ENCODE measurements around the gene RHOG. TPM values are rescaled to one million over a fixed set of nuclear protein-coding genes. Genes with fewer than 3 reads are reported as not detected.

The RHOG gene
- total RNA-seq, 2 donors from 2014 or later: 114 to 123 TPM

DNA sequence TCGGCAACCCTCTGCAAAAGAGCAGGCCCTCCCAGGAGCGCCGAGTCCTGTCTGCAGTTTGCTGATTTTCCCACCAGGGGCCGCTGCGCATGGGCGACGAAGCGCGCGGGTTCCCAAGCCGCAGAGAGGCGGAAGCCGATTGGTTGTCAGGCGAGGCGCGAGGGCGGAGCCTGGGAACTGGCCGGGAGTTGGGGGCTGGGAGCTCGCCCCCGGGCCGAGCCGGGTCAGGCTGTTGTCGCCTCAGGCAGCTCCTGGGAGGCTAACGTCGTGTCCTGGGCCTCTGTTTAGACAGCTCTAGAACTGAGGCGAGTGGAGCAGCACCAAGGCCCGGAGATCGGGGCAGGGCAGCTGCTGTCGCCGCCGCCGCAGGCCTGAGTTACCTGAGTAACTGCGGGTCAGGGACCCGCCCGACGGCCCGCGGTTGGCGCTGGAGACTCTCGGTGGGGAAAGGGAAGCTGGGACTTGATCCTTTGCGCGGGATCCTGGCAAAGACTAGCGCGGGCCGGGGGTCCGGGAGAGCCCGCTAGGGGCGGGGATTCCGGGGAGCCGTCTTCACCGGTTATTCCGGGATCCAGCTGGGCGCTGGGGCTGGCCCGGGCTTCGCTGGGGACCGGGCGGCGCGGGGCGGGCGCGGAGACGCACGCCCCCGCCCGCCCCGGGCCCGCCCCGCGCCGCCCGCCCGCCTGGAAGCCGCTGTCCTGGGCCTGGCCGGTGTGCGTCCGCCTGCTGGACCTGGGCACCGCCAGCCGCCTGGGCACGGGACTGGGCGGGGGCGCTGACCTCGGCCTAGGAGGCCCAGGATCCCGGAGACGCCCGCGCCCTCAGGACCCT, 14.4 kb upstream of the RHOG start, which contains the start of gene STIM1:
STIM1 (plus strand) TSS at position 688 of the 831 bp plus-strand sequence. CDS start 607 bp downstream, outside the sequence.
- Mint-ChIP-seq H3K36me3 (ENCODE audit: low read depth) (no peaks in the 10 kb centered on the region), H3K4me1 (peaks cover 50% of the 10 kb centered on the region), H3K27ac (peak within 1 kb of the TSS; percentile 98), H3K27me3 (no peaks in the 10 kb centered on the region), H3K4me3 (peak within 1 kb of the TSS; percentile 97)
- H3K9me3 ChIP-seq (ENCODE audit: control insufficient read depth, low read length, poor library complexity, severe bottlenecking): no peaks in the 10 kb centered on the region
- DNase-seq: peak; percentile 93 to 99 (median 96)
- peak; percentile 81 for ATAC-seq

DNA sequence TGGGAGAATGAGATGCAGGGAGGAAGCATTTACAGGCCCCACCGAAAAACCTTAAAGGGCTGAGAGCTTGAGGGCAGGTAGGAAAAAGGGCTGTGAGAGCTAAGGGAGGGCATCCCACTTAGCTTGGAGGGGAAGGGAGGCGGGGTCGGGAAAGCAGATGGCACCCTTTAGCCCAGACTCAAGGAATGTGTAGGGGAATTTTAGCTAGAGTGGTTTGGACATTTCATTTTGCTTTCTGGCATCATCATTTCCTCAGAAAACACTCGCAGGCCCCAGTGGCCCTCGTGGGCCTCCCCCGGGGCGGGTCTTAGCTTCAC, 13.9 kb upstream of the RHOG start:
- no peak for ATAC-seq
- Mint-ChIP-seq H3K27me3 (no peaks in the 10 kb centered on the region), H3K36me3 (ENCODE audit: low read depth) (no peaks in the 10 kb centered on the region), H3K4me3 (peak overlapping the region; percentile 92), H3K4me1 (peaks cover 46% of the 10 kb centered on the region), H3K27ac (peak overlapping the region; percentile 98)
- DNase-seq: no peak
- no peaks in the 10 kb centered on the region for H3K9me3 ChIP-seq (ENCODE audit: control insufficient read depth, low read length, poor library complexity, severe bottlenecking)

DNA sequence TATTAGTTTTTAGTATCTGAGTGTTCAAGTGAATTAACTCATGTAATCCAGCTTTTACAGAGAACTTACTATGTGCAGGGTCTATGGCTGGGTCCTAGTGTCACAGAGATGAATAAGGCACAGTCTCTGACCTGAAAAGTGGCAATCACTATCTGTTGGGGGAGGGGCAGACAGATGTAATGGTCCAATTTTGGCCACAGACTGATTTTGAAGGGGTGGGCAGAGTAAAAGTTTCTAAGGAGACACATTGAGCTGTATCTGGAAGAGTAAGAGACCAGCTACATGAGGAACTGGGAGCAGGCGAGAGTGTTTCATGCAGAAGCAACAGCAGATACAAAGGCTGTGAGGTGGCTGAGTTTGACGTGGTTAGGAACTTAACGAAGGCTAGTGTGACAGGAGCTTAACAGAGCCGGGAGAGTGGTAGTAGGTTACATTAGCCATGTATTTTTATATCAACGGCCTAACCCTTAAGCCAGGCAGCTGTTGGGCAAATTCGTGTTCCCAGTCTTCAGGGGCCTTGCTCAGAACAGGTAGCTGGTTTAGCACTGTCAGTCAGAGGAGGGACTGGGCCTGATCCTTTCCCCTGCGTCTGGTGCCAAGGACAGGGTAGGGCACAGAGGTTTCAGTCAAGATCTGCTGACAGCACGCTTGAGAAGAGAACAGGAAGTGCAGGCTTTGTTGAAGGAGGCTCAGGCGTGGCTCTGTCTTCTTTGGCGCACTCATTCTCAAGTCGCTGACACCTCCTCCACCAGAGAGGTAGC, 13.3 kb upstream of the RHOG start:
- H3K36me3 Mint-ChIP-seq (ENCODE audit: low read depth): no peaks in the 10 kb centered on the region
- H3K27me3 Mint-ChIP-seq: no peaks in the 10 kb centered on the region
- ATAC-seq: peak; percentile 69
- H3K9me3 ChIP-seq (ENCODE audit: control insufficient read depth, low read length, poor library complexity, severe bottlenecking): no peaks in the 10 kb centered on the region
- DNase-seq: peak; percentile 22 to 52 (median 47)
- peak overlapping the region; percentile 92 for H3K4me3 Mint-ChIP-seq
- H3K27ac Mint-ChIP-seq: peak overlapping the region; percentile 98
- H3K4me1 Mint-ChIP-seq: peaks cover 46% of the 10 kb centered on the region

DNA sequence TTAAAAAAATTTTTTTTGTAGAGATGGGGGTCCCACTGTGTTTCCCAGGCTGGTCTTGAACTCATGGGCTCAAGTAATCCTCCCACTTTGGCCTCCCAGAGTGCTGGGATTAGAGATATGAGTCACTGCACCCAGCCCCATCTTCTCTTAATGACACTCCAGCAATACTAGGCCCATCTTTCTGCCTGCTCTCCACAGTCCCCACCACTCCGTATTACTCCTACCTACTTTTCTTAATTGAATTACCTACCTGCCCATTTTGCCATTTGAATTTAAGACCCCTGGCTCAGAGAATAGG, 12.7 kb upstream of the RHOG start:
- no peaks in the 10 kb centered on the region for H3K27me3 Mint-ChIP-seq
- DNase-seq (no peak), ATAC-seq (no peak)
- peaks cover 43% of the 10 kb centered on the region for H3K4me1 Mint-ChIP-seq
- H3K27ac Mint-ChIP-seq: peak overlapping the region; percentile 98
- H3K4me3 Mint-ChIP-seq: peak overlapping the region; percentile 92
- no peaks in the 10 kb centered on the region for H3K9me3 ChIP-seq (ENCODE audit: control insufficient read depth, low read length, poor library complexity, severe bottlenecking)
- no peaks in the 10 kb centered on the region for H3K36me3 Mint-ChIP-seq (ENCODE audit: low read depth)

DNA sequence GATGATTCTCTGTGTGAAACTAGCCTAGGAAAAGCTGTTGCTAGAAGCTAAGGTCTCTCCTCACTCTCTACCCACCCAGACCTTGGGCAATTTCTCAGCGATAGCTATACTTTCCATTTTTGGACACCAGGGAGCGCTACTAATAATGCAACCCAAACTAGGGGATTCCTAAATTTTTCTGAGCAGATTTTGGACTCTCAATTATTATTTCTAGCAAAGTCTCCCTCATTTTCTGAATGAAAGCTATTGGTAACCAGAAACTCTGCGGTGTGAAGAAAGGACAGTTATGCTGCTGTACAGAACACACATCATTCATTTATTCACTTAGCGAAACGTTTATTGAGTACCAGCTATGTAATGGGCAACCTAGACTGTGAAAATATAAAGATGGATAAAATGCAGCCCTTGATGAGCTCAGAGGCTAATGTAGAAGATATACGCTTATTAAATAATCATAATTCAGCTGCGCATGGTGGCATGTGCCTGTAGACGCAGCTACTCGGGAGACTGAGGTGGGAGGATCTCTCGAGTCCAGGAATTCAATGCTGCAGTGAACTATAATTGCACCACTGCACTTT, 8.6 kb upstream of the RHOG start:
- peak overlapping the region; percentile 41 for H3K4me3 Mint-ChIP-seq
- peaks cover 26% of the 10 kb centered on the region for H3K4me1 Mint-ChIP-seq
- H3K27ac Mint-ChIP-seq: peak overlapping the region; percentile 45
- H3K36me3 Mint-ChIP-seq (ENCODE audit: low read depth): no peaks in the 10 kb centered on the region
- H3K27me3 Mint-ChIP-seq: no peaks in the 10 kb centered on the region
- no peaks in the 10 kb centered on the region for H3K9me3 ChIP-seq (ENCODE audit: control insufficient read depth, low read length, poor library complexity, severe bottlenecking)
- peak in 1 of 3 donors; percentile 48 for DNase-seq
- peak; percentile 73 for ATAC-seq

DNA sequence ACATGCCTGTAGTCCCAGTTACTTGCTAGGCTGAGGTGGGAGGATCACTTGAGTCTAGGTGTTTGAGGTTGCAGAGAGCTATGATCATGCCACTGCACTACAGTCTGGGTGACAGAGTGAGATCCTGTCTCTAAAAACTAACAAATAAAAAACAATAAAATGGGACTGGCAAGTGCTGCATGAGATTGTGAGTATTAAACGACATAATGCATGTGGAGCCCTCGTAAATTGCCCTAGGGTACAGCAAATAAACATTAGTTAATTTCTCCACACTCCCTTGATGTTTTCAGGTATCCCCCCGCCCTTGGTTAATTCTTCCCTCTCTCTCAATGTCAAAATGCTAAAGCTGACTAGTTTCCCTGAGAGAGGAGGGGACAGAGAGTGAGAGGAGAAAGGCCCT, 4.9 kb upstream of the RHOG start:
- Mint-ChIP-seq H3K27ac (no peak overlapping the region), H3K4me3 (no peak overlapping the region), H3K36me3 (ENCODE audit: low read depth) (no peaks in the 10 kb centered on the region), H3K27me3 (no peaks in the 10 kb centered on the region), H3K4me1 (peaks cover 11% of the 10 kb centered on the region)
- H3K9me3 ChIP-seq (ENCODE audit: control insufficient read depth, low read length, poor library complexity, severe bottlenecking): no peaks in the 10 kb centered on the region
- no peak for DNase-seq
- no peak for ATAC-seq

DNA sequence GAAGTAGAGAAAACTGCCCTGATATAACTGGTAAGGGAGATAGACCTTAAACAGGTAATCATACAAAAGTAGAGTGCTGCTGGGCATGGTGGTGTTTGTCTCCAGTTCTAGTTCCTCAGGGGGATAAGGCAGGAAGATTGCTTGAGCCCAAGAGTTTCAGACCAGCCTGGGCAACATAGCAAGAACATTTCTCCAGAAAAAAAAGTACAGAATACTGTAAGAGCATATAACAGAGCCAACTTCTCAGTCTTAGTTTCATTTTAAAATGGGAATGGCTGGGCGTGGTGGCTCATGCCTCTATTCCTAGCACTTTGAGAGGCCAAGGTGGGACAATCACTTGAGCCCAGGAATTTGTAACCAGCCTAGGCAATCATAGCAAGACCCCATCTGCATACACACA, 4.5 kb upstream of the RHOG start:
- no peak for DNase-seq
- ATAC-seq: no peak
- no peaks in the 10 kb centered on the region for H3K27me3 Mint-ChIP-seq
- H3K27ac Mint-ChIP-seq: peak overlapping the region; percentile 98
- H3K9me3 ChIP-seq (ENCODE audit: control insufficient read depth, low read length, poor library complexity, severe bottlenecking): no peaks in the 10 kb centered on the region
- no peak overlapping the region for H3K4me3 Mint-ChIP-seq
- H3K36me3 Mint-ChIP-seq (ENCODE audit: low read depth): no peaks in the 10 kb centered on the region
- peaks cover 11% of the 10 kb centered on the region for H3K4me1 Mint-ChIP-seq

DNA sequence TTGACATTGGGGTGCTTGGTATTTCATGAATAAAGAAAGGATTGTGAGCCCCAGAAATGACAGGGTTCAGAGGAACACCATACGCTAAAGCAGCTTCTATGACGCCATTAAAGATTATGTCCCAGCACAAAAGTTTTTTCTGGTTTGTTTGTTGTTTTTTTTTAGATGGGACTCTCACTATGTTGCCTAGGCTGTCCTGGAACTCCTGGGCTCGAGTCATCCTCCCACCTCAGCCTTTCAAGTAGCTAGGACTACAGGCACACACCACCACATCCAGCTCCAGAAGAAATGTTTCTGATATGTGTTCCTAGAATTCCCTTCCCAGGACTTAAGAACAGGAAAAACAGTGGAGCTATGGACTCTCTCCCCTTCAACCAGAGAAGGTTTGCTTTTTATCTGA, 2.6 kb upstream of the RHOG start:
- peaks cover 9% of the 10 kb centered on the region for H3K36me3 Mint-ChIP-seq (ENCODE audit: low read depth)
- H3K27ac Mint-ChIP-seq: peak overlapping the region; percentile 98
- H3K27me3 Mint-ChIP-seq: no peaks in the 10 kb centered on the region
- no peak overlapping the region for H3K4me3 Mint-ChIP-seq
- H3K9me3 ChIP-seq (ENCODE audit: control insufficient read depth, low read length, poor library complexity, severe bottlenecking): no peaks in the 10 kb centered on the region
- H3K4me1 Mint-ChIP-seq: peaks cover 19% of the 10 kb centered on the region
- ATAC-seq (no peak), DNase-seq (no peak)

DNA sequence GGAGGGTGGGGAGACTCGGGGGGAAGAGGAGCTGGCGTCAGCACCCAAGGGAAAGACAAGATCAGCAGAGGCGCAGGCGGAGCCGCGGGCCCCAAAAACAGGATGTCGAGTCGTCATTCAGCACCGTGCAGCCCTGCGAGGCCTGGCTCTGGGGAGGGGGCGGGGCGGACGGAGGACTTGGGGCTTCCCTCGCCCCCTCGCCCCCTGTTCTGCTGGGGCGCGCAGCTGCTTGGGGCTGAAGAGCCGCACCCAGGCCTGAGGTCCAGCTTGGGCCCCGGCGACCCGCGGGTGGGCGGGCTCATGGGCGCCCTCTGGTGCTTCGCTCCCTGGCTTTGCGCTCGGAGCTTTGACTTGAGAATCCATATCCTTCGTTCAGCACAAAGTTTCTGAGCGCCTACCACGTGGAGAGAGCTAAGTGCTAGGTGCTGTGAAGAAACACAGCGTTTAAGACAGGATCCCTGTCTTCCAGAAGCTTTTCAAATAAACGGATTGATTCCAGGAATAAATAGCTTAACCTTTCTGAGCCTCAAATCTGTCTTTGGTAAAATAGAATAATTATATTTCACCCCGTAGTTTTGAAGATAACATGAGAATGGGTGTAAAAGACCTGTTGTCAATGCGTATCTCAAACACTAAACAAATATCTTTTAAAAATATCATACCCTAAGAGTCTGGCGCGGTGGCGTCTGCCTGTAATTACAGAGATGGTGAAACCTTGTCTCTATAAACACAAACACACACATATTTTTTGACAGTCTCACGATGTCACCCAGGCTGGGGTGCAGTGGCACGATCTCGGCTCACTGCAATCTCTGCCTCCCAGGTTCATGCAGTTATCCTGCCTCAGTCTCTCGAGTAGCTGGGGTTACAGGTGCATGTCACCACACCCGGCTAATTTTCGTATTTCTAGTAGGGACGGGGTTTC, 929 bp upstream of the RHOG start:
- peak; percentile 45 for ATAC-seq
- H3K9me3 ChIP-seq (ENCODE audit: control insufficient read depth, low read length, poor library complexity, severe bottlenecking): no peaks in the 10 kb centered on the region

DNA sequence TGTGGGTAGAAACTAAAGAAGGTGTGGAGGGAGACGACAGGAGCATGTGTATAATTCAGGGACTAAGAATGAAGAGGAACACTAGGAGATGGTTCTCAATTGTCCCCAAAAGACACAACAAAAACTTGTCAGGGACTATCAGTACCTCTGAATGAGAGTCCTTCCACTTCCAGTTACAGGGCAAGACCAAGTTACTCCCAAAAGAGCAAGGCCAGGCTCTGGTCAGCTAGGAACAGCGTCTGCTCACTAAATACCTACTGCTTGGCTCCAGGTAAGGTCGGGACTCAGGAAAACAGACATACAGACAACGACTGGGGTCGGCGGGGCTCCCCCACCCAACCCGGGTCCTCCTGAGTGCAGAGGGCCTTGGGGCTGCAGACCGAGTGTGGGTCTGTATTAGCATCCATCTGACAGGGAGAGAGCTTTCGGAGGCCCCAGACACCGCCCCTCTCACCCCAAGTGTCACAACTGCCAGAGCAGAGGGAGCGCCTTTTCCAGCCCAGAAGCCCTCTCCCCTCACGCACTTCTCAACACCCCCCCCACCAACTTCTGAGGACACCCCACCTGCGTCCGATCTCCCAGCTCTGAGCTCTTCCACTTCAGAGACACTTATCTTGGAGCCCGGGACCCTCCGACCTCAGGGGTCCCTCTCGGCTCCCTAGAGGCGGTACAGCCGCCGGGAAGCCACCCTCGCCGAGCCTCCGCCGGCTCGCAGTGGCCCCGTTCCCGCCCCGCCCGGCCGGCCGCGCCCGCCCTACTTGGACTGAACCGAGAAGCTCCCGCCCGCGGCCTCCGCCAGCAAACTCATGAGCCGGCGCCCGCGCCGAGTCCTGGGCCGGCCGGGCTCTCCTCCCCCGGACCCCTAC, 522 bp downstream of the RHOG start:
- ATAC-seq: no peak
- Mint-ChIP-seq H3K27me3 (no peaks in the 10 kb centered on the region), H3K4me3 (peak overlapping the region; percentile 97), H3K27ac (peak overlapping the region; percentile 98), H3K36me3 (ENCODE audit: low read depth) (peaks cover 13% of the 10 kb centered on the region), H3K4me1 (peaks cover 34% of the 10 kb centered on the region)
- no peaks in the 10 kb centered on the region for H3K9me3 ChIP-seq (ENCODE audit: control insufficient read depth, low read length, poor library complexity, severe bottlenecking)
- DNase-seq: peak in 2 of 3 donors; percentile 28 to 30

More for the DNA sequence above, 929 bp upstream of the RHOG start:
- peak; percentile 86 to 93 (median 88) for DNase-seq
- peaks cover 9% of the 10 kb centered on the region for H3K36me3 Mint-ChIP-seq (ENCODE audit: low read depth)
- no peaks in the 10 kb centered on the region for H3K27me3 Mint-ChIP-seq
- peak overlapping the region; percentile 97 for H3K4me3 Mint-ChIP-seq
- H3K27ac Mint-ChIP-seq: peak overlapping the region; percentile 98
- H3K4me1 Mint-ChIP-seq: peaks cover 28% of the 10 kb centered on the region

DNA sequence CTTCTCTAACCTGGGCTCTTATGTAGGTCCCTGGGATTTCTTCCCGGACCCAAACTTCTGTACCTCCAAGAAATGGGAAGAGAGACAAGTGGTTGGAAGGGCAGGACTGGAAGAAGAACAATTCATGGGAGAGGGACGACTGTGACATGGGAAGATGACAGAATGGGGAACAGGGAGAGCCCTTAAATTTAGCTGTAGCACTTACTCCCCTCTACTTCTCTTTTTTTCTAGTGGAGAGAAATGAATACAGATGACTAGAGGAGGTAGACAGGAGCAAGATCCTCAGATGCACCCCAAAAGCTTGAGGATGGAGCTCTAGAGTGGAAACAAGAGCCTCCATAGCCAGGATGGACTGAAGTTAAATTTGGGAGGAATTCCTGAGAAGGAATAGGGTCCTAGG, 2.3 kb downstream of the RHOG start:
- no peaks in the 10 kb centered on the region for H3K9me3 ChIP-seq (ENCODE audit: control insufficient read depth, low read length, poor library complexity, severe bottlenecking)
- H3K4me3 Mint-ChIP-seq: peak overlapping the region; percentile 97
- ATAC-seq: no peak
- DNase-seq: no peak
- no peaks in the 10 kb centered on the region for H3K27me3 Mint-ChIP-seq
- H3K36me3 Mint-ChIP-seq (ENCODE audit: low read depth): peaks cover 13% of the 10 kb centered on the region
- peaks cover 47% of the 10 kb centered on the region for H3K4me1 Mint-ChIP-seq
- H3K27ac Mint-ChIP-seq: peak overlapping the region; percentile 98

DNA sequence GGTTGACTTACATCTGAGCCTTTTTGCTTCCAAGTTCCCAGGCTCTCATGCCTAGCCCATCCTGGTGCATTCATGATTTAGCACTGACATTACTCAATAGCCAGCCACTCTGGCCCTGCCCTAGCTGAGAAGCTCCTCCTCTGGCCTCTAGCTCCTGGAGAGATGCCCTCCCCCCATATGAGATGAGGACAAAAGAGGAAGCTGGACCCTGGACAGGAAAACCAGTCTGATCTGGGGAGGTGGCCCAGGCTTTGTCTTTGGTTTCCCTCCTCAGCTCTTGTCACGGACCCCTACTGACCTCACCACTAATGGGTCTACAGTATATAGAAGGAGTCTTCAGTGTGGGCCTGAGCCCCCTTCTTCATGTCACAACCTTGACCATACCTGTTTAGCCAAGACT, 3.0 kb downstream of the RHOG start:
- H3K36me3 Mint-ChIP-seq (ENCODE audit: low read depth): peaks cover 13% of the 10 kb centered on the region
- ATAC-seq (no peak), DNase-seq (no peak)
- H3K27ac Mint-ChIP-seq: peak overlapping the region; percentile 98
- peaks cover 54% of the 10 kb centered on the region for H3K4me1 Mint-ChIP-seq
- no peaks in the 10 kb centered on the region for H3K9me3 ChIP-seq (ENCODE audit: control insufficient read depth, low read length, poor library complexity, severe bottlenecking)
- H3K4me3 Mint-ChIP-seq: peak overlapping the region; percentile 97
- H3K27me3 Mint-ChIP-seq: no peaks in the 10 kb centered on the region
